Small intestine (tissue), 7 donors: ENCODE data around the gene DDTL. TPM values are rescaled to one million over a fixed set of nuclear protein-coding genes. Genes with fewer than 3 reads are reported as not detected.
"Not testable (repeated sequence)": the region's sequence is repeated elsewhere in the genome, so short reads cannot be mapped to it uniquely, and the experiment has no call there.

Experiments used
- DNase-seq, 2 donors: peaks; one replicate each; pipeline versions ENCODE4 v3.0.0 to v3.0.0-alpha.2; 2013
- FAIRE-seq: peaks from 2 replicates; lab custom pipeline; 2012; peaks lifted over from hg19 to GRCh38; lab: Jason Lieb, UNC
- H3K27ac ChIP-seq, 3 donors: one replicate each; pipeline ENCODE4 v1.5.1; 2013; ENCODE audit warnings: low read length in 2 of 3, mild to moderate bottlenecking in 2 of 3, control low read depth in 1 of 3, inconsistent platforms in 1 of 3, low read depth in 1 of 3, moderate library complexity in 1 of 3
- H3K27me3 ChIP-seq, 3 donors: one replicate each; pipeline ENCODE4 v1.6.1; 2013; ENCODE audit warnings: low read length in 3 of 3, inconsistent platforms in 1 of 3; ENCODE audit not compliant: control insufficient read depth in 3 of 3, insufficient read depth in 3 of 3
- H3K36me3 ChIP-seq, 3 donors: one replicate each; pipeline ENCODE4 v1.6.1; 2013; ENCODE audit warnings: low read length in 3 of 3, inconsistent platforms in 1 of 3, low read depth in 1 of 3, mild to moderate bottlenecking in 1 of 3, moderate library complexity in 1 of 3; ENCODE audit not compliant: control insufficient read depth in 3 of 3, insufficient read depth in 2 of 3
- H3K4me1 ChIP-seq, 3 donors: one replicate each; pipeline ENCODE4 v1.6.1; 2013; ENCODE audit warnings: low read length in 2 of 3, inconsistent platforms in 1 of 3, low read depth in 1 of 3, mild to moderate bottlenecking in 1 of 3, moderate library complexity in 1 of 3; ENCODE audit not compliant: control insufficient read depth in 3 of 3, insufficient read depth in 2 of 3
- H3K4me3 ChIP-seq, 3 donors: one replicate each; pipeline ENCODE4 v1.5.1; 2013; ENCODE audit warnings: low read length in 3 of 3, control low read depth in 1 of 3, inconsistent platforms in 1 of 3, low read depth in 1 of 3, mild to moderate bottlenecking in 1 of 3, moderate library complexity in 1 of 3
- H3K9me3 ChIP-seq, 2 donors: one replicate each; pipeline ENCODE4 v1.6.1; 2013; ENCODE audit warnings: low read depth in 1 of 2, low read length in 1 of 2; ENCODE audit not compliant: control insufficient read depth in 2 of 2, insufficient read depth in 1 of 2
- WGBS, 3 donors: extraction: QIAGEN DNeasy Blood & Tissue Kit; methylation state at CpG; one replicate each; pipeline ENCODE4 v1.1.7; 2013; 5-methylcytosine and 5-hydroxymethylcytosine counted together
- polyA plus RNA-seq, 4 donors: library from polyadenylated mRNA; stranded (reverse) in 3 of 4; unstranded in 1 of 4; fragments of 200-250 nt in 3 of 4; fragments of 120-200 nt in 1 of 4; gene quantifications; one replicate each; pipeline versions ENCODE4 v1.2.1 to v1.2.3, GENCODE V29; 2013
- donor health status: healthy with polysubstance abuse.
- donor health status: control.
- donor health status: control.
- donor health status: Bipolar disorder and iron deficiency.
- donor health status: healthy.

The DDTL gene
- polyA plus RNA-seq, 4 donors: 1.4 to 10.9 (median 7.7) TPM

- not testable (repeated sequence) for H3K27ac ChIP-seq, H3K4me1 ChIP-seq, FAIRE-seq, H3K4me3 ChIP-seq, H3K27me3 ChIP-seq, DNase-seq, H3K9me3 ChIP-seq
- WGBS, 3 donors: 82 to 99% (median 95%) methylated on average over 3 of the region's 3 CpGs
- H3K36me3 ChIP-seq: peaks cover 0 to 28% (median 8%) of the 10 kb centered on the region in 3 donors
Measured at GRCh38 chr22:23971927-23972326, 5.2 kb downstream of the DDTL start.

GRCh38 chr22:23974345-23974744 is 7.7 kb downstream of the DDTL start, which contains the start of gene DDT:
DDT (minus strand) TSS chr22:23974441; CDS start chr22:23974414, 27 bp downstream.
- not testable (repeated sequence) for H3K9me3 ChIP-seq, H3K27ac ChIP-seq, H3K27me3 ChIP-seq, H3K4me1 ChIP-seq, DNase-seq, H3K4me3 ChIP-seq, FAIRE-seq
- H3K36me3 ChIP-seq: peaks cover 0 to 24% (median 8%) of the 10 kb centered on the region in 3 donors
- WGBS, 3 donors: no CpG with 5 or more reads among the region's 29 CpGs

- peaks cover 0 to 18% (median 8%) of the 10 kb centered on the region in 3 donors for H3K36me3 ChIP-seq
- not testable (repeated sequence) for DNase-seq, H3K4me3 ChIP-seq, H3K27ac ChIP-seq, FAIRE-seq, H3K9me3 ChIP-seq, H3K27me3 ChIP-seq, H3K4me1 ChIP-seq
- WGBS, 3 donors: 2 to 22% (median 7%) methylated on average over 6 to 8 of the region's 27 CpGs
Measured at GRCh38 chr22:23974836-23975352, 8.2 kb downstream of the DDTL start.

GRCh38 chr22:23977304-23977703 is 10.6 kb downstream of the DDTL start:
- H3K4me1 ChIP-seq, H3K27me3 ChIP-seq, H3K36me3 ChIP-seq, DNase-seq, H3K27ac ChIP-seq, H3K4me3 ChIP-seq, FAIRE-seq, H3K9me3 ChIP-seq: not testable (repeated sequence)
- WGBS, 3 donors: 63 to 78% (median 77%) methylated on average over 3 to 8 of the region's 12 CpGs

GRCh38 chr22:23979557-23980240 is 13.0 kb downstream of the DDTL start, which contains the start of gene GSTT2:
GSTT2 (plus strand) TSS chr22:23980134.
- not testable (repeated sequence) for H3K27ac ChIP-seq, H3K4me1 ChIP-seq, H3K9me3 ChIP-seq, H3K27me3 ChIP-seq, H3K4me3 ChIP-seq, DNase-seq, H3K36me3 ChIP-seq, FAIRE-seq
- WGBS, 3 donors: no CpG with 5 or more reads among the region's 41 CpGs

GRCh38 chr22:23980567-23980966 is 13.9 kb downstream of the DDTL start:
- not testable (repeated sequence) for H3K9me3 ChIP-seq, H3K27ac ChIP-seq, H3K27me3 ChIP-seq, H3K4me1 ChIP-seq, DNase-seq, H3K36me3 ChIP-seq, FAIRE-seq, H3K4me3 ChIP-seq
- 19 to 39% methylated on average over 4 to 6 of the region's 7 CpGs; no CpG with 5 or more reads in 1 of the 3 donors for WGBS, 3 donors

- DNase-seq (peak in 1 of 2 donors; percentile 54), FAIRE-seq (no peak)
- H3K27ac ChIP-seq: no peak overlapping the region
- WGBS, 3 donors: 43 to 55% methylated on average over 6 of the region's 6 CpGs; no CpG with 5 or more reads in 1 of the 3 donors
- H3K4me1 ChIP-seq: no peaks in the 10 kb centered on the region
- H3K27me3 ChIP-seq: no peaks in the 10 kb centered on the region
- no peak overlapping the region for H3K4me3 ChIP-seq
- H3K9me3 ChIP-seq: no peaks in the 10 kb centered on the region
- H3K36me3 ChIP-seq: no peaks in the 10 kb centered on the region
Measured at GRCh38 chr22:23984430-23984829, 17.7 kb downstream of the DDTL start.

- H3K4me1 ChIP-seq, FAIRE-seq, H3K4me3 ChIP-seq, H3K27ac ChIP-seq, H3K9me3 ChIP-seq, H3K36me3 ChIP-seq, DNase-seq, H3K27me3 ChIP-seq: not testable (repeated sequence)
- 63 to 85% (median 83%) methylated on average over 2 to 8 of the region's 8 CpGs for WGBS, 3 donors
Measured at GRCh38 chr22:23986089-23986488, 19.4 kb downstream of the DDTL start.
